OCI-LY7 (cell line): ENCODE results near the gene PRDX1. TPM values are rescaled to one million over a fixed set of nuclear protein-coding genes. Genes with fewer than 3 reads are reported as not detected.

Experiments used
- BruUV-seq: library from RNA; stranded (reverse); fragments of 400-500 nt; replicated peaks from 2 replicates; lab custom pipeline; 2021; lab: Mats Ljungman, UMichigan
- CTCF ChIA-PET: fragments of 300-600 bp; sonication (Branson Sonifier 250); formaldehyde crosslinking; loops from one replicate; lab custom pipeline; 2022; ENCODE audit warnings: antibody characterized with exemption; ENCODE audit not compliant: unreplicated experiment; lab: Charles Lee
- POLR2A ChIA-PET: fragments of 300-600 bp; sonication (Branson Sonifier 250); formaldehyde crosslinking; loops from one replicate; lab custom pipeline; 2022; ENCODE audit warnings: antibody characterized with exemption; lab: Charles Lee
- DNase-seq: peaks from one replicate; pipeline ENCODE4 v3.0.0-alpha.2; 2015; ENCODE audit warnings: low spot score
- H2AFZ ChIP-seq: fragments of 200-600 bp; sonication (generic), shearing (Covaris generic); 2 replicates; pipeline ENCODE4 v1.6.1; 2014; ENCODE audit warnings: mild to moderate bottlenecking, antibody characterized with exemption, low read length, moderate library complexity
- H3K27ac ChIP-seq: fragments of 200-600 bp; sonication (generic); 2 replicates; pipeline ENCODE4 v1.5.1; 2014; ENCODE audit warnings: mixed run types, low read depth, mild to moderate bottlenecking, moderate library complexity, low read length, inconsistent platforms; ENCODE audit not compliant: poor library complexity, severe bottlenecking
- H3K36me3 ChIP-seq: fragments of 200-600 bp; sonication (generic); 2 replicates; pipeline ENCODE4 v1.6.1; 2014; ENCODE audit warnings: mild to moderate bottlenecking, antibody characterized with exemption, low read length, moderate library complexity, mixed read lengths; ENCODE audit not compliant: insufficient read depth
- H3K4me1 ChIP-seq: fragments of 200-600 bp; sonication (generic); 2 replicates; pipeline ENCODE4 v1.5.1; 2014; ENCODE audit warnings: mild to moderate bottlenecking, low read length; ENCODE audit not compliant: insufficient read depth, poor library complexity, severe bottlenecking
- H3K4me2 ChIP-seq: fragments of 200-600 bp; sonication (generic); 2 replicates; pipeline ENCODE4 v1.6.1; 2014; ENCODE audit warnings: mild to moderate bottlenecking, low read length
- H3K4me3 ChIP-seq: fragments of 200-600 bp; sonication (generic); 2 replicates; pipeline ENCODE4 v1.5.1; 2014; ENCODE audit warnings: mild to moderate bottlenecking, low read depth, low read length; ENCODE audit not compliant: poor library complexity, severe bottlenecking
- H3K79me2 ChIP-seq: fragments of 200-600 bp; sonication (generic); 2 replicates; pipeline ENCODE4 v1.6.1; 2016; ENCODE audit warnings: low read depth, mild to moderate bottlenecking, low read length, moderate library complexity, mixed read lengths; ENCODE audit not compliant: insufficient read depth
- H3K9me2 ChIP-seq: fragments of 200-600 bp; sonication (generic); 2 replicates; pipeline ENCODE4 v1.6.1; 2016; ENCODE audit warnings: mild to moderate bottlenecking, low read length, mixed read lengths; ENCODE audit not compliant: insufficient read depth
- H3K9me3 ChIP-seq: fragments of 200-600 bp; sonication (generic); 2 replicates; pipeline ENCODE4 v1.6.1; 2014; ENCODE audit warnings: mild to moderate bottlenecking, mixed run types, low read length, mixed read lengths
- H4K20me1 ChIP-seq: fragments of 200-600 bp; sonication (generic); 2 replicates; pipeline ENCODE4 v1.6.1; 2014; ENCODE audit warnings: mild to moderate bottlenecking, antibody characterized with exemption, low read length, moderate library complexity, mixed read lengths; ENCODE audit not compliant: insufficient read depth
- EZH2phosphoT487 ChIP-seq: fragments of 200-600 bp; sonication (generic); IDR thresholded peaks from 2 replicates; pipeline ENCODE4 v1.6.1; 2018; ENCODE audit warnings: low read depth, borderline replicate concordance, mild to moderate bottlenecking, mixed run types, antibody characterized with exemption, low read length, moderate library complexity, mixed read lengths
- intact Hi-C: fragments of 100-400 bp; cut with micrococcal nuclease; formaldehyde crosslinking; loops from one replicate; pipeline ENCODE4 v1.10.0; 2022; ENCODE audit not compliant: unreplicated experiment
- total RNA-seq, 2 experiments: library from RNA; depleted of rRNA in 1 of 2; stranded (reverse); fragments of >200 nt in 1 of 2; shearing (Covaris generic) in 1 of 2; gene quantifications; 2 replicates each; pipeline ENCODE4 v1.2.3, GENCODE V29; 2014 to 2022
- TF ChIP-seq, protein P1 (sequence below): fragments of 200-600 bp; sonication (generic); conservative IDR thresholded peaks from 2 replicates; pipeline ENCODE4 v1.5.1; 2014; ENCODE audit warnings: mild to moderate bottlenecking, antibody characterized with exemption, low read length, moderate library complexity, mixed read lengths

The PRDX1 gene
- total RNA-seq, 2 experiments from 2014 or later: 814 to 851 TPM

DNA sequence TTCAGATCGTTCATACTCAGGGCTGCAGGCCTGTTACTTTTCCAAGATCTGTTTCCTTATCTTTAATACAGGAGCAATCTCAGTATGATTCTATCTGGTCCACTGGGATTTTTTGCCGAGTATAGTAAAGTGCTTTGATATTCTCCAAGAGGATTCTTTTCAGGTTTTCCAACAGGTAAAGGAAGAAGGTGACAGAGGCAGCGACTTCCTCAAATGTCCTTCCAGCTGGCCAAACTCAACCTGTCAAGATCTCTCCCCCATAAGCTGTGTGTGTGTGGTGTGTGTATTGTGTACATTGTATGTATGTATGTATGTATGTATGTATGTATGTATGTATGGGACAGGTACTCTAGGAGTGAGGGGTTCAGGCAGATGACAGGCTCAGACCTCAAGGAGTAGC is 30.0 kb upstream of the PRDX1 start:
- Histone ChIP-seq H3K27ac (peak overlapping the region; percentile 46), H3K4me2 (peak overlapping the region; percentile 98), H3K79me2 (peaks cover 22% of the 10 kb centered on the region), H3K4me1 (peaks cover 21% of the 10 kb centered on the region), H3K9me2 (no peaks in the 10 kb centered on the region), H2AFZ (peak overlapping the region; percentile 62; the same call in 1 of the 2 replicates), H3K36me3 (peaks cover 38% of the 10 kb centered on the region), H4K20me1 (peaks cover 6% of the 10 kb centered on the region; the same call in 1 of the 2 replicates), H3K4me3 (peak overlapping the region; percentile 86), H3K9me3 (no peaks in the 10 kb centered on the region)
- no peak for DNase-seq
- TF ChIP-seq, protein P1, sequence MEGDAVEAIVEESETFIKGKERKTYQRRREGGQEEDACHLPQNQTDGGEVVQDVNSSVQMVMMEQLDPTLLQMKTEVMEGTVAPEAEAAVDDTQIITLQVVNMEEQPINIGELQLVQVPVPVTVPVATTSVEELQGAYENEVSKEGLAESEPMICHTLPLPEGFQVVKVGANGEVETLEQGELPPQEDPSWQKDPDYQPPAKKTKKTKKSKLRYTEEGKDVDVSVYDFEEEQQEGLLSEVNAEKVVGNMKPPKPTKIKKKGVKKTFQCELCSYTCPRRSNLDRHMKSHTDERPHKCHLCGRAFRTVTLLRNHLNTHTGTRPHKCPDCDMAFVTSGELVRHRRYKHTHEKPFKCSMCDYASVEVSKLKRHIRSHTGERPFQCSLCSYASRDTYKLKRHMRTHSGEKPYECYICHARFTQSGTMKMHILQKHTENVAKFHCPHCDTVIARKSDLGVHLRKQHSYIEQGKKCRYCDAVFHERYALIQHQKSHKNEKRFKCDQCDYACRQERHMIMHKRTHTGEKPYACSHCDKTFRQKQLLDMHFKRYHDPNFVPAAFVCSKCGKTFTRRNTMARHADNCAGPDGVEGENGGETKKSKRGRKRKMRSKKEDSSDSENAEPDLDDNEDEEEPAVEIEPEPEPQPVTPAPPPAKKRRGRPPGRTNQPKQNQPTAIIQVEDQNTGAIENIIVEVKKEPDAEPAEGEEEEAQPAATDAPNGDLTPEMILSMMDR: no peak
- TF ChIP-seq EZH2phosphoT487: no peak
- no TSS peak for BruUV-seq
- intact Hi-C loops: loop anchor here (2.0 kb wide), 1 partner anchor 31 kb away; the partner anchor contains the start of gene PRDX1
- ChIA-PET CTCF (interaction anchor here (1.0 kb wide), 1 partner anchor 8 kb away, joined by 3 read pairs; no protein-coding TSS in a partner anchor), POLR2A (interaction anchor here (0.6 to 1.7 kb wide), 11 partner anchors 7 to 51 kb away, joined by 3 to 11 read pairs (median 5); partner anchors contain the start of genes MMACHC, NASP and PRDX1)

DNA sequence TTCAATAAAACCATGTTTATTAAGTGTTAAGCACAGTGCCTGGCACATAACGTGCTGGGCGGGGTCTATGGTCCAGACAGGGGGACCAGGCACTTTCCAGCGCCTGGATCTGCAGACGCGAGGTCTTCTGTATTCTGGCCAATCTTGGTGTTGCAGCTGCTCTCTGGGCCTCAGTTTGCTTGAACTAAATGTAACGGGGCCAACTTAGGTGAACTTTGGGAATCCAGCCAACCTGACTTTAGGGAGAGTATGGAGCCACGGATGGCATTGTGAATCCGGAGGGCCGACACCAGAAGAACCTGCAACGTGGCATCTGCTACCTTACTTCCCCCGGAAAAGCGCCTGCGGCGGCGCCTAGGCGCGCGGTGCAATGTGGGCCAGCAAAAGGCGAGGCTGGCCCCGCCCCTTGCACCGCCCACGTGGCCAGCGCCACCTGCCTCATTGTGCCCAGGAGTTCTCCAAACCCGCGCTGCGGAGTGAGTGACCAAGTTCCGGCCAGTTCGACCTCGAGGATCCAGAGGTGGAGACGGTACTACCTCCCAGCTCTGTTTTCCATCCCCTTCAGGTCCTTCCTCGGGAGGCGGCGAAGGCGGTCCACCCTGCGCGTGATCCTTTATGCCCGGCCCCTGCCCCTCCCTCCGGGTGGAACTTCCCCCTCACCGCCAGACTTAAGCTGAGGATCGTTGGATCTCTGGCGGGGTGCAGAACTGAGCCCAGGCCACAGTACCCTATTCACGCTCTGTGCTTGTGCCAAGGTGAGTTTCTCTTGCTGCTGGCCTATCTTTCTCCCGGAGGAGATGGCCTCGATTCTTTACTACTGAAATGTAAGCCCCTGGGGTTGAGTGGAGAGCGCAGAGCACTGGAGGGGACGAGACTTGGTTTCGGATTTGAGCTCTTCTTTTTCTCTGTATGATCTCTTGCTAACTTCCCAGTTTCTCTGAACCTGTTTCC is 29.0 kb upstream of the PRDX1 start, which contains the start of gene AKR1A1:
Gene AKR1A1, plus strand, starts transcription at position 426 of the 951 bp plus-strand sequence. CDS start 10,969 bp downstream, outside the sequence.
- peak within 1 kb of the TSS; percentile 46 for H3K27ac ChIP-seq
- peaks cover 22% of the 10 kb centered on the region for H3K79me2 ChIP-seq
- peak within 1 kb of the TSS; percentile 98 for H3K4me2 ChIP-seq
- peaks cover 6% of the 10 kb centered on the region; the same call in 1 of the 2 replicates for H4K20me1 ChIP-seq
- H3K9me3 ChIP-seq: no peaks in the 10 kb centered on the region
- peak within 1 kb of the TSS; percentile 62 for H2AFZ ChIP-seq
- ChIA-PET CTCF (interaction anchor here (0.9 to 1.0 kb wide), 2 partner anchors 9 to 32 kb away, joined by 3 to 4 read pairs; no protein-coding TSS in a partner anchor), POLR2A (interaction anchor here (0.5 to 1.7 kb wide), 21 partner anchors 8 to 819 kb away, joined by 3 to 11 read pairs (median 4); partner anchors contain the start of genes MUTYH, NASP, PRDX1 and TOE1)
- no peaks in the 10 kb centered on the region for H3K9me2 ChIP-seq
- BruUV-seq: no TSS peak
- H3K4me3 ChIP-seq: peak within 1 kb of the TSS; percentile 86
- peak; percentile 94 for DNase-seq
- peaks cover 32% of the 10 kb centered on the region for H3K36me3 ChIP-seq
- intact Hi-C loops: loop anchor here (2.0 kb wide), 1 partner anchor 30 kb away; the partner anchor contains the start of gene PRDX1
- peaks cover 21% of the 10 kb centered on the region for H3K4me1 ChIP-seq
- TF ChIP-seq, protein P1: no peak
- no peak for TF ChIP-seq EZH2phosphoT487
